Stimulated activated CD4-positive, alpha-beta T cell treated with anti-CD3 and anti-CD28 coated beads, Interleukin-15, amount 100 ng/mL, for 48 hours (primary cell): ENCODE data around the gene SLC9A9.

Experiments
- DNase-seq, 2 donors: peaks; one replicate each; pipeline ENCODE4 v3.0.0-alpha.2; 2020; ENCODE audit warnings: low read depth in 2 of 2

Gene SLC9A9

GRCh38 chr3:143600756-143601718, 247.2 kb downstream of the SLC9A9 start:
- DNase-seq, result no peak

GRCh38 chr3:143597774-143598652, 250.3 kb downstream of the SLC9A9 start:
- no peak for DNase-seq

GRCh38 chr3:143596957-143597642, 251.2 kb downstream of the SLC9A9 start:
- no peak for DNase-seq

GRCh38 chr3:143595456-143596077, 252.7 kb downstream of the SLC9A9 start:
- no peak for DNase-seq

- DNase-seq, result no peak
These were observed 254.1 kb downstream of the SLC9A9 start for GRCh38 chr3:143594206-143594605.

- DNase-seq, result no peak
These were observed 257.6 kb downstream of the SLC9A9 start for GRCh38 chr3:143590660-143591059.

- DNase-seq, result no peak
These were observed 261.7 kb downstream of the SLC9A9 start for GRCh38 chr3:143586576-143586975.

GRCh38 chr3:143585720-143586456, 262.4 kb downstream of the SLC9A9 start:
- DNase-seq, result no peak

- DNase-seq, result no peak
These were observed 263.8 kb downstream of the SLC9A9 start for GRCh38 chr3:143584474-143584873.

GRCh38 chr3:143581972-143582722, 266.1 kb downstream of the SLC9A9 start:
- no peak for DNase-seq

- DNase-seq, result no peak
These were observed 269.3 kb downstream of the SLC9A9 start for GRCh38 chr3:143578810-143579435.

- no peak for DNase-seq
These were observed 271.5 kb downstream of the SLC9A9 start for GRCh38 chr3:143576568-143577270.

- DNase-seq, result no peak
These were observed 273.3 kb downstream of the SLC9A9 start for GRCh38 chr3:143574933-143575332.

- no peak for DNase-seq
These were observed 274.5 kb downstream of the SLC9A9 start for GRCh38 chr3:143573610-143574303.

- no peak for DNase-seq
These were observed 276.7 kb downstream of the SLC9A9 start for GRCh38 chr3:143571548-143571947.

- no peak for DNase-seq
These were observed 280.4 kb downstream of the SLC9A9 start for GRCh38 chr3:143567823-143568222.

- no peak for DNase-seq
These were observed 282.3 kb downstream of the SLC9A9 start for GRCh38 chr3:143565951-143566350.

- no peak for DNase-seq
These were observed 284.5 kb downstream of the SLC9A9 start for GRCh38 chr3:143563786-143564185.
